DMS53 (cell line): Measurements from ENCODE around the gene APLP2.
"Not testable (repeated sequence)": the region's sequence is repeated elsewhere in the genome, so short reads cannot be mapped to it uniquely, and the experiment has no call there.

Experiments
- DNase-seq: peaks from one replicate; lab custom pipeline; 2025; lab: John Stamatoyannopoulos, UW

Gene APLP2

DNA sequence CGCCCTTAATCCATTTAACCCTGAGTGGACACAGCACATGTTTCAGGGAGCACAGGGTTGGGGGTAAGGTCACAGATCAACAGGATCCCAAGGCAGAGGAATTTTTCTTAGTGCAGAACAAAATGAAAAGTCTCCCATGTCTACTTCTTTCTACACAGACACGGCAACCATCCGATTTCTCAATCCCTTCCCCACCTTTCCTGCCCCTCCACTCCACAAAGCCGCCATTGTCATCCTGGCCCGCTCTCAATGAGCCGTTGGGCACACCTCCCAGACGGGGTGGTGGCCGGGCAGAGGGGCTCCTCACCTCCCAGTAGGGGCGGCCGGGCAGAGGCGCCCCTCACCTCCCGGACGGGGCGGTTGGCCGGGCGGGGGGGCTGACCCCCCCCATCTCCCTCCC, 20.8 kb downstream of the APLP2 start:
- DNase-seq: not testable (repeated sequence)

DNA sequence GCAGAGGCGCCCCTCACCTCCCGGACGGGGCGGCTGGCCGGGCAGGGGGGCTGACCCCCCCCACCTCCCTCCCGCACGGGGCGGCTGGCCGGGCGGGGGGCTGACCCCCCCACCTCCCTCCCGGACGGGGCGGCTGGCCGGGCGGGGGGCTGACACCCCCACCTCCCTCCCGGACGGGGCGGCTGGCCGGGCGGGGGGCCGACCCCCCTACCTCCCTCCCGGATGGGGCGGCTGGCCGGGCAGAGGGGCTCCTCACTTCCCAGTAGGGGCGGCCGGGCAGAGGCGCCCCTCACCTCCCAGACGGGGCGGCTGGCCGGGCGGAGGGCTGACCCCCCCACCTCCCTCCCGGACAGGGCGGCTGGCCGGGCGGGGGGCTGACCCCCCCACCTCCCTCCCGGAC, 21.5 kb downstream of the APLP2 start:
- DNase-seq: not testable (repeated sequence)

DNA sequence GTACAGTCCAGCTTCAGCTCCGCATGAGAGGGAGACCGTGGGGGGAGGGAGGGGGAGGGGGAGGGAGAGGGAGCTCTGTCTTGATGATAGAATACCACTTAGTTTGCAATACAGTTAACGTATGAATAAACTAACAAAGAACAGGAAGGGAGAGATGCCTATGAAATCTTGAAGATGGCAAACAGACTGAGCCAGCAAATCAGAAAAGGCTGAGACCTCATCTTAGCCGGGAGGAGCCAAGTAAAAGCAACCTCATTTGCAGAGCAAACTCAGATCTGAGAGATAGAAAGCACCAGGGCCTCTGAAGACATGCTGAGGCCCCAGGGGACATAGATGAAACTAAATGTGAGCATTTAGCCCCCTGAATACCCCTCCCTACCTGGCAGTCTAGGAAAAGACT, 23.0 kb downstream of the APLP2 start:
- DNase-seq: no peak

DNA sequence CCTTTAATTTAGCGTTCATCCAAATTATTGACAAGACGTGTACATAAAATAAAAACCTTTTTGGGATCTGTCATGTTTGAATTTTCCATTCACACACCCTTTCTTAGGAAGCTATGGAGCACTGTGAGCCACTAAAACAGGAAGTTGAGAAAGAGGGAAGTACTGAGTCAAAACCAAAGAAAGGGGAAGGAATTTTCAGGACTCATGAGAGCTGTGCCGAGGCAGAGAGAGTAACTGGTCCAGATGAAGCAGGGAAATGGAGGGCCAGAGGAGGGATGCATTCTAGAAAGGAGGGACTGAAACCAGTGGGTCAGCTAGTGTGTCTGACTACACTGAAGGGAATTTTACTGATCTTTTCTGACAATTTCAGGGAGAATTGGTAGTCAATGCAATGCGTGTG, 24.9 kb downstream of the APLP2 start:
- DNase-seq: no peak

DNA sequence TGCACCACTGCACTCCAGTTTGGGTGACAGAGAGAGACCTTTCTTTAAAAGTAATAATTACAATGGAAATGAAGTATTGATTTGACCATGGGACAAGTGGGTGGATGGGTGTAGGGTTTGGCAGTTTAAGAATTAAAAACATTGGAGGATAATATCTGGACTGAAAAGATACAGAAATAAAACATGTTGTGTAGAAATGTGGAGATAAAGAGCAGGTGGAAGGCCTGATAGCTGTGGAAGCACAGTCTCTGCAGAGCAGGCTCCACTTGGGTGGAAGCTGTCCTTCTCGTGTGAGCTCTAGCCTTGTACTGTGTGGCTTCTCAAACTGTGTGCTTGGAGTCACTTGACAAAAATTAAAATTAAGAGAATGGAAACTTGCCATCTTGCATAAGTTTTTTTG, 25.6 kb downstream of the APLP2 start:
- no peak for DNase-seq

DNA sequence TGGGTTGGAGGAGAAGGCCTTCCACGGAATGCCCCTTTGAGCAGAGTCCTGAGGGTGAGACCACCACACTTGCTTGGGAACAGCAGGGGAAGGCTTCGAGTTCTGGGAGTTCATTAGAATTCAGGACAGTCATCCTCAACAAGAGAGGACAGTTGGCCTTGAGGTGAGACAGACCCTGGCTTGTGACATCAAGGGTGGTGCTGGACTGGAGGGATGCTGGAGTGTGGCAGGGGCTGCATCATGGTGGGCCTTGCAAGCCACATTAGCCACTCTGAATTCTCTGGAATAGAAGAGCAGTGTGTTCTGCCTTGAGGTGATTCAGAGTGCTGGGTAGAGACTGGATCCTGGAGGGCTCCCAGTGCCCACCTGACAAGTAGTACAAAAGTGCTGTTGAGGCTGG, 26.3 kb downstream of the APLP2 start:
- no peak for DNase-seq

DNA sequence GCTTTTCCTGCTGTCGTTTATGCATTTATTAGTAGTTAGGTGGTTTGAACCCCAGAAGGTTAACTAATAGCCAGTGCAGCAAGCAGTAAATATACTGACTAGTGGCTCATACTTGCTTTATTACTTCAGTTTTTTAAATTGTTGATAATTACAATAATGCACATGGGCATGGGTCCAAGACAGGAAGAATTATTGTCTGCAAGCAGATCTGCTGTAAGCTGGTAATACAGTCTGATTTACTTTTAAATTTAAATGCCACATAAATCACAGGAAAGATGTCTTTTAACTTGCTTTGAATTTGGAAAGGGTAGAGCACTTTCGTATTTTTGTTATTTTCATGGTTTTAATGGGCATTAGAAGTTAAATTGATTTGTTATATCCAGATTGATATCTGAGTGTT, 27.1 kb downstream of the APLP2 start:
- no peak for DNase-seq

DNA sequence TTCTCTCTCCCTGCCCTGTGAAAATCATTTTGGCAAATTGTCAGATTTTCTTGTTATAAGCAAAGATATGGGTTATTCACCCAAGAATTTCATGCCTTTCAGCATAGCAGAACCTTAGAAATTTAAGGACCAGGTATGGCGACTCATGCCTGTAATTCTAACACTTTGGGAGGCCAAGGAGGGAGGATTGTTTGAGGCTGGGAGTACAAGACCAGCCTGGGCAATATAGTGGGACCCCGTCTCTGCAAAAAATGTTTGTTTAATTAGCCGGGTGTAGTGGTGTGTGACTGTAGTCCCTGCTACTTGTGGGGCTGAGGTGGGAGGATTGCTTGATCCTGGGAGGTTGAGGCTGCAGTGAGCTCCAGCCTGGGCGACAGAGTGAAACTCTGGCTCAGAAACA, 27.6 kb downstream of the APLP2 start:
- DNase-seq: no peak

DNA sequence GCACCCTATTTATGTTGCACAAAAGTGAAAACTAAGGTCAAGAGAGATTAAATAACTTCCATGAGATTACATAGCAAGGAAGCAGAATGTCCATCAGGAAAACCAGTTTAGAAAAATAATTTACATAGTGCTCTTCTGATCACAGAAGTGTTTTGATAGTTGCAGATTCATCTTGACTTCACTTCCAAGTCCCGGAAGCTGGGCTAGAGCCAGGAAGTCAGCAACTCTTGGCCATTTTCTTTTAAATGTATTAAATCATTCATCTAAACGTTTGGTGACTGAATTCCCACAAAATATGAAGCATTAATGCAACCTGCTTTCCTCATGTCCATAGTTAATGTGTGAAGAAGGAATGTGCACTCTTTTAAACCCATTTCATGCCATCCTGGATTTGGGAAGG, 29.7 kb downstream of the APLP2 start:
- DNase-seq: no peak

DNA sequence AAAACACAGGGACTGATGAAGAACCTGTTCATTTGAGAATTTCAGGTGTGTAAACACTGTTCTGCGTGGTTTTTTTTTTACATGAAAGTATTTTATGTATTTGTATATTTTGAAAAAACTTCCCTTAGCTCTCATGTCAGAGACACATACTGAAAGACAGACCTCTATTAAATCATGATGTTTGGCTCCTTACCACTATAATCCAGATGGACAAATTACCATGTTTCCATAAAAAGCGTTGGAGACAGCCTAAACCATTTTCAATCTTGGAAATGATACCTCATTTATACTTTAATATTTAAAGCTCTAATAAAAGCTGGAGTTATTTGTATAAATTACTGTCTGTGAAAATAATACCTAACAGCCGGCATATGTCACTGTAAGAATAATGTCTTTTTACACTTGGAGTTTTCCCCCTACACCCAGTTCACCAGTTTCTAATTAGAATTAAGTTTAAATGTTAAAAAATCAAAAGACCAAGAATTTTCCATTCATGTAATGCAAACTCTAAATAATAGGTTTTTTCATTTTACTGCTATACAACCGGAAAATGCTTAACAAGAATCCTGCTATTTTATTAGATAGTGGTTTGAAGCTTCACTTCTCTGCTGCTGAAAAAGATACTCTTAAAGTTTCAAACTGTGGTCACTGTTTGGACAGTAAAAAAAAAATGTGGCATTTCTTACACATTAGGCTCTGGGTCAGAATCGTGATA, 30.8 kb downstream of the APLP2 start:
- DNase-seq: no peak

DNA sequence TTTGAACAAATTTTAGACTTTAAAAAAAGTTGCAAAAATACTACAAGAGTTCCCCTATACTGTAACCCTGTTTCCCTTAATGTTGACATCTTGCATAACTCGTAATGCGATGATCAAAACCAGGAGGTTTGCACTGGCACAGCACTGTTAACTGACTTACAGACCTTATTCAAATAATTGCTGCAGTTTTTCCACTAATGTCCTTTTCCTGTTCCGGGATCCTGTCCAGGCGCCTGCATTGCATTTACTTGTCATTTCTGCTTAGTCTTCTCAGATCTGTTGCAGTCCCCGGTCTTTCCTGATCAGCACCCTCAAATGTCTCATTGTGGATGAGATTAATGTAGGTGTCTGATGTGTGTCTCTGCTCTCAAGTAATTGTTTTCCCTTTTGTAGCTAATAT, 32.0 kb downstream of the APLP2 start:
- DNase-seq: no peak

DNA sequence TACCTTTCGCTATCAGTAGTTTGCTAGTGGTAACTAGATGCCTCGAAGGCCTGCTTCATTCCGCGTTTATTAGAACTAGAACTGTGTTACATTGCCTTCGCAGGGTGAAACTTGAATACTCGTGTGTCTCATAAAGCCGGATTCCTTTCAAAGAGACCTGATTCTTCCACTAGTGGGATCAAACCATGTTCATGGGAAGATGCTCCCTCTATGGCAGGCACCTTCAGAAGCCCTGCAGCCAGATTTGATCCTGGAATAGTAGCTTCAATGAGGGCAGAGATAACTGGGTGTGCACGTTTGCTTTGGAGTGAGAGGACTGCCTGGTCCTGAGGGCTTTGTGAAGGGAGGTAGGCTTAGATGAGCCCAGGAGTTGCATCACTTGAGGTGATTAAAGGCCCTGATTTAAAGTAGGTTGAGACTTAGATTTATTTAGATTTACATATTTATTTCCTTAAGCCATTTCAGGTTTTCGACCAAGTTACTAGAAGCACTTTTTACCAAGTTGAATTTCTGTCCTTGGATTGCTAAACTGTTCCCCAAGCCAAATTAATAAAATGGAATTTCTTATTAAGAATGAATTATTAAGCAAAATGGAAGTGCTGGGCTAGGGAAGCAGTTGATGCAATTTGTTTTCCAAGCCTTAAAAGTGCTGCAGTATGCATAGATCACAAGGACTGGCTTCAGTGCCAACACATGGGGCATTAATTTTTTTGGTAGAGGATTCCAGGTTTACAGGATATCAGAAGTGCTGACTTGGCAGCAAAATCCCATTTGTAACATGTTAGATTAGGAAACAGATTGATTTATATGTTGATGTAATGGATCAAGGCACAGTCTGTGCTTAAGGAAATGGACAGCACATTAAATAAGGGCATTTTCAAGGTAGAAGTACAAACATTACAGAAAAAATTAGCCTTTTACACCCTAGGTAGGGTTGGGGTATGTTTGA, 32.9 kb downstream of the APLP2 start:
- no peak for DNase-seq

DNA sequence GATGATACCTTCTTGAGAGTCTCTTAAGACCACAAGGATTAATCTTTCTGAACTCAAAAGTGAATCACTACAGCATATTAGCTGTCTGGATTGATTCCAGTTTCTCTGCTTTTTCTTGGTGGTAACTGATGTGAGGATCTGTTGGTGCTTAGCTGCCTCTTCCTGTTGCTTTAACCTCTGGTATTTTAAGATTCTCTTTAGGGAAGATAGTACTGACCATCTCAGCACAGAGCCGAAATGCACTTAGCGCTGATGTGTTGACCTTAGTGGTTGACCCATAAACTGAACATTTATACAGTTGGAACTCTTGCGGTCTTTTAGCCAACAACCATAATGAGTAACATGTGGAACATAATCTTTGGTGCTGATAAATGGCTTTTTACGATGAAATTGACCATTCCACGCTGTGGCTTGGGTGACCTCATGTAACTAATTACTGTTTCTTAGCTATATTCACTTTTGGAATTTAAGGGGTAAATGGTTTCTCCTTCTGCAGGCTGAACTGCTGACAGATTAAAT, 33.7 kb downstream of the APLP2 start:
- DNase-seq: no peak

DNA sequence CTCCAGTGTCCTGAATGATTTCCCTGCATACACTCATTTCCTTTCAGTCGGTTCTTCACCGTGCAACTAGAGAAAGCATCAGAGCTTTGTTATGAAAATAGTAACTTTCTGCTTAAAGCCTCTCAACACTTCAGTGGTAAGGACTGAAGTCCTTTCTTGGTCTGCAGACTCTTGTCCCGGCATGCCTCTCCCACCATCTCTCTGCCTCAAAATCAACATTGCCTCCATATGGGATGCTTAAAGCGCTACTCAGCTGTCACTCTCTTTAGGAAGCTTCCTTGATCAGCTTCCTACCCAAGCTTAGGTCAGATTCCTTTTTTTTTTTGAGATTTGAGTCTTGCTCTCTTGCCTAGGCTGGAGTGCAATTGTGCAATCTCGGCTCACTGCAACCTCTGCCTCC, 36.7 kb downstream of the APLP2 start:
- DNase-seq: no peak

DNA sequence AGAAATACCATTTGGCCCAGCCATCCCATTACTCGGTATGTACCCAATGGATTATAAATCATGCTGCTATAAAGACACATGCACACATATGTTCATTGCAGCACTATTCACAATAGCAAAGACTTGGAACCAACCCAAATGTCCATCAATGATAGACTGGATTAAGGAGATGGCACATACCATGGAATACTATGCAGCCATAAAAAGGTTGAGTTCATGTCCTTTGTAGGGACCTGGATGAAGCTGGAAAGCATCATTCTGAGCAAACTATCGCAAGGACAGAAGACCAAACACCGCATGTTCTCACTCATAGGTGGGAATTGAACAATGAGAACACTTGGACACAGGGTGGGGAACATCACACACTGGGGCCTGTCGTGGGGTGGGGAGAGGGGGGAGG, 39.0 kb downstream of the APLP2 start:
- not testable (repeated sequence) for DNase-seq

DNA sequence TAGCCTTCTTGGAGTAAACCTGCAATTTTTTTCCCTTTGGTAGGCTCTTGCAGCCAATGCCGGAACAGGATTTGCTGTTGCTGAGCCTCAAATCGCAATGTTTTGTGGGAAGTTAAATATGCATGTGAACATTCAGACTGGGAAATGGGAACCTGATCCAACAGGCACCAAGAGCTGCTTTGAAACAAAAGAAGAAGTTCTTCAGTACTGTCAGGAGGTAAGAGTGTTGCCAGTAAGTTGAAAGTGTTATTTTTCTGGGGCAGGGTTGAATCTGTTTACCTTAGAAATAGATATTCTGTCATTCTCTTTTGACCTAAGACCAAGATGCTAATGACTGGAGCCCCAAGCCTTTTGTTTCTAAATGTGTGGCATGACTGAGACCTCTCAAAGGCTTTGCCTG, 39.7 kb downstream of the APLP2 start:
- no peak for DNase-seq

DNA sequence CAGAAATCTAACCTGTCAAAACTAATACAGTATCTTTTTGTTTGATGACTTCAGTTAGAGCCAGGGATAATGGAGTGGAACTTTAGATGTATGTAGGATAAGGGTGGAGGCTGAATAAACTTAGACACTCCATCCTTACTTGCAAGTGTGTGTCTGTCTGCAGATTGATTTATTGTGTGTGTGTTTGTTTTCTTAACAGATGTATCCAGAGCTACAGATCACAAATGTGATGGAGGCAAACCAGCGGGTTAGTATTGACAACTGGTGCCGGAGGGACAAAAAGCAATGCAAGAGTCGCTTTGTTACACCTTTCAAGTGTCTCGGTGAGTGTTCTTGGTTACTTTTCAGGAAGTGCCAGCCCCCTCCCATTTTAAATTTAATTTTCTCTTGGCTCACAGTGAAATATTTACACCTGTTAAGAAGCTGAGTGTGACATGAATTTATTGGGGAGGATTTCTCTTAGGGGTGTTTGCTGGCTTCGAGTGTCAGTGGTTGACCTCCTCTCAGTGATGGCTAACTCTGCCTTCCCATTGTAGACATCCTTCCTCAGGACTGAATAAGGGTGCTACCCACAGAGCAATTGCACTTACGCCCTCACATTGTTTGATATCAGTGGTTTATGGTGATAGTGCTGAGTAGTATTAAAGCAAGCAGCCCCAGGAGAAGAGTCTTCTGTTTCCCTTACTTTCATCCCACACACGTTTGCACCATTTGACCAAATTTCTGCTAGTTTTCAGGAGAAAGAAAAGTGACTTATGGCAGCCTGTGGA, 40.8 kb downstream of the APLP2 start:
- DNase-seq: no peak

DNA sequence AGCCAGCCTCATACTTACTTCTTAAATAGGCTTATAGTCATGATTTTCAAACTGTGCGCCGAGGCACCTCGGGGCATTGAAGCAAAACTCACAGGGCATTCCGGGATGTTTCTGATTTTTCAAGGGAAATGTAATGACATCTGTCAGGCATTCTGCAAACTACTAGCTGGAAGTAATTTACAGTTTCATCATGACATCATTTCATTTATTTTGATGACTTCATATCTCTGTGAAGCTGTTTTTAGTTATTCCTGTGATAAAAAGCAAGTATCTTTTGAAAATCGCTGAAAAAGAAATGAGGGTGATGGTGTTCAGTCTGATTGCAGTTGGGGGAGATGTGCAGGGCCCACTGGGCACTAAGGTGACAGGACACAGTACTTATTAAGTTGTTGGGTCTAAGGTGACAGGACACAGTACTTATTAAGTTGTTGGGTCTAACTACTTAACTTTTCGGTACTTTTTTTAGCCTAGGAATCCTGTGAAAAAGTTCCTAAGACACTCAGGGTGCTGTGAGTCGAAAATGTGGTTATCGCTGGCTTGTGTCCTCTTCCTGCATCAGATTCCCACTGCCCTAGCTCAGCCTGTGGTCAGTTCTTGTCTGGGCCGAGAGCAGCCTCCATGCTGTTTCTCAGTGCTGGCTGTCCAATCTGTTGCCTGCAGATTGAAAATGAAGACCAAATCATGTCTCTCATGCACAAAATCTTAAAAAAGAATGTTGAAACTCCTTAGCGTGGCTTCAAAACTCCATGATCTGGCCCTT, 42.6 kb downstream of the APLP2 start:
- DNase-seq: no peak

DNA sequence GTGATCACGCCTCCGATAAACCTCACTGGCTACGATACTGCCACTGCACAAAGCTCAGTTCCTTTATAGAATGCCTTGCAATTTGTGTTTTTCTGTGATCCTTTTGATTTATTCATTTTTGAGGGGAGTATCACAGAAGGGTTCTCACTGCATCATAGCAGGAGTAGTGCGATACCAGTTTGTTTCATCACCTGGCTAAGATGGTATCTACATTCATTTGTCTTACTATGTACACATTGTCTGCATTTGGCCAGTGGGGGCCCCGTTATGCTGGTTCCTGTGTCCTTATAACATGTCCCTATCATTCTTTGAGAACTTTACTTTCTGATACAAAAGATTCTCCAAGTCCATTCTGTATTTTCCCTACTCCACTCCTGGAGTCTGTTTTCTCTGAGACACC, 44.6 kb downstream of the APLP2 start:
- DNase-seq: no peak

DNA sequence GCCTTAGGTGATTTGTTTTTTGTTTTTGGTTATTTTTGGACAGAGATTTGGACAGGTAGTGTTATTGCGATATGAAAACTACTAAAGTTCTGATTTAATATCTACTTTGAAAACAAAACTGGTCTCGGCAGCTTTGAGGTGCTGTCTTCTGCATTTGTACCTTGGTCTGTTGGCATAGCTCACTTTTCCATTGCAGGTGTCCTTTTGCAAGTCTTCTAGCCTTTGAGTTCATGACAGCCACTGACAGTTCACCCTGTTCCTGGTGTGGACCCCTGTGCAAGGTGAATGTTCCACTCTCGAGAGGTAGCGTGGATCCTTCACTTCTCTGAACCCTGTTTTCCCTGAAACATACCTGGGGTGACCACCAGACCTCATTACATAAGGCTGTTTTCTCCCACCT, 45.0 kb downstream of the APLP2 start:
- DNase-seq: no peak

DNA sequence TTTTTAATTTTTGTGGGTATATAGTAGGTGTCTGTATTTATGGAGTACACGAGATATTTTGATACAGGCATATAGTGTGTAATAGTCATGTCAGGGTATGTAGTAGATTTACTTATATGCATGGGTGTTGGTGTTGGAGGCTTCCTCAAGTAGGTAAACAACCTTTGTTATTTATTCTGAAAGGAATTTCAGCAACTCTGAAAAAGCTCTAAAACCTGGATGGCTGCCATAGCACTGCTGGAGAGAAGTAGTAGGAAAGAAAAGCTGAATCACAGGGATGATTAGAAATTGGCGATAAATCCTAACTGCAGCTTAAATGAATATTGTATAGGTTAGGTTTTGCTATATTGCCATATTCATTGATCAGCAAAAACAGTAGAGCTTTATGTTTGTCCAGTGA, 45.5 kb downstream of the APLP2 start:
- DNase-seq: no peak

DNA sequence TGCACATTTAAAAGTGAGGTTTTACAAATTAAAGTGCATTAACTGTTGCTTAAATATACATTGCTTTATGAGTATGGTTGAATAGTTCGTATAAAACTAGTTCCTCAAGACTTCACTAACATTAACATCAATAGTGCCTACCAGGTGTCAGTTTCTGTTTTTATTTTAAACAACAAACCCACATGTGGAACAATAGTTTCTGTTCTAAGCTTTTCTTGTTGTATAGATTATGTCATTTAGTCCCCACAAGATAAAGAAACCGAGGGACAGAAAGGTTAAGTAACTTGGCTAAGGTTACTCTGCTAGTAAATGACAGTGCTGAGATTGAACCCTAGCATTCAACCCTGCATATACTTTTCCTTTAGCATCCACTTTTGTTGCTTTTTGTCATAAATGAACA, 48.5 kb downstream of the APLP2 start:
- DNase-seq: no peak
